H1 (cell line): ENCODE measurements around the gene TLE1. TPM values are rescaled to one million over a fixed set of nuclear protein-coding genes. Genes with fewer than 3 reads are reported as not detected.

Source experiments
- CHD2 ChIP-seq: IDR thresholded peaks from 2 replicates; pipeline ENCODE4 v1.6.1; 2012; ENCODE audit warnings: low read length, improper control_type of control experiment
- CHD7 ChIP-seq: fragments of 300-600 bp; sonication (generic); IDR thresholded peaks from 2 replicates; pipeline ENCODE4 v1.7.1; 2012; ENCODE audit warnings: low read length, moderate library complexity, mild to moderate bottlenecking, inconsistent platforms; ENCODE audit not compliant: insufficient replicate concordance
- CREB1 ChIP-seq: IDR thresholded peaks from 2 replicates; pipeline ENCODE4 v1.6.1; 2012; ENCODE audit warnings: inconsistent platforms
- EGR1 ChIP-seq: IDR thresholded peaks from 2 replicates; pipeline ENCODE4 v1.6.1; 2011; ENCODE audit warnings: low read depth, low read length, borderline replicate concordance
- EZH2 ChIP-seq: fragments of 200-600 bp; sonication (generic); IDR thresholded peaks from 2 replicates; pipeline ENCODE4 v1.7.1; 2012; ENCODE audit warnings: low read depth, mild to moderate bottlenecking, moderate library complexity, low read length, inconsistent platforms; ENCODE audit not compliant: severe bottlenecking
- HDAC6 ChIP-seq: IDR thresholded peaks from one replicate; pipeline ENCODE4 v1.7.1; 2012; ENCODE audit warnings: low read depth, mild to moderate bottlenecking, inconsistent platforms, low read length, moderate library complexity
- KDM5A ChIP-seq: fragments of 200-600 bp; IDR thresholded peaks from 2 replicates; pipeline ENCODE4 v1.7.1; 2012; ENCODE audit warnings: mild to moderate bottlenecking, low read length, inconsistent platforms, mixed read lengths
- NRF1 ChIP-seq: IDR thresholded peaks from 2 replicates; pipeline ENCODE4 v1.6.1; 2011; ENCODE audit warnings: mild to moderate bottlenecking, low read depth, low read length, improper control_type of control experiment
- SIRT6 ChIP-seq: IDR thresholded peaks from one replicate; pipeline ENCODE4 v1.7.1; 2012; ENCODE audit warnings: low read length, inconsistent platforms
- SP4 ChIP-seq: IDR thresholded peaks from 2 replicates; pipeline ENCODE4 v1.6.1; 2012; ENCODE audit warnings: low read length, inconsistent platforms
- SRF ChIP-seq: IDR thresholded peaks from 2 replicates; pipeline ENCODE4 v1.6.1; 2011; ENCODE audit warnings: mild to moderate bottlenecking, low read depth, low read length, moderate library complexity
- TEAD4 ChIP-seq: IDR thresholded peaks from 2 replicates; pipeline ENCODE4 v1.6.1; 2012; ENCODE audit warnings: low read depth, low read length, inconsistent platforms, mixed read lengths
- polyA plus RNA-seq, 7 experiments: library from polyadenylated mRNA; depleted of rRNA in 3 of 7; stranded (reverse) in 5 of 7; unstranded in 2 of 7; fragments of >200 nt in 5 of 7; fragments of 200-250 nt in 2 of 7; gene quantifications; 1 replicate in 5 of 7; 2 replicates in 1 of 7; 4 replicates in 1 of 7; pipeline versions ENCODE4 v1.2.1 to v1.2.3, GENCODE V29; 2011 to 2013; ENCODE audit warnings: missing spikeins in 2 of 7, mixed read lengths in 2 of 7
- total RNA-seq: library from RNA; stranded (reverse); fragmentation: NEBNext Ultra II Directional; extraction: Animal tissue kit (Norgen Biotek cat#: 25700); gene quantifications from 2 replicates; pipeline ENCODE4 v1.2.1, GENCODE V29; 2021

The TLE1 gene
- total and polyA plus RNA-seq, 2 of the 8 experiments (the other 6 are each of a cell fraction or from before 2014, with no cell fraction given): 81.8 to 91.6 TPM

DNA sequence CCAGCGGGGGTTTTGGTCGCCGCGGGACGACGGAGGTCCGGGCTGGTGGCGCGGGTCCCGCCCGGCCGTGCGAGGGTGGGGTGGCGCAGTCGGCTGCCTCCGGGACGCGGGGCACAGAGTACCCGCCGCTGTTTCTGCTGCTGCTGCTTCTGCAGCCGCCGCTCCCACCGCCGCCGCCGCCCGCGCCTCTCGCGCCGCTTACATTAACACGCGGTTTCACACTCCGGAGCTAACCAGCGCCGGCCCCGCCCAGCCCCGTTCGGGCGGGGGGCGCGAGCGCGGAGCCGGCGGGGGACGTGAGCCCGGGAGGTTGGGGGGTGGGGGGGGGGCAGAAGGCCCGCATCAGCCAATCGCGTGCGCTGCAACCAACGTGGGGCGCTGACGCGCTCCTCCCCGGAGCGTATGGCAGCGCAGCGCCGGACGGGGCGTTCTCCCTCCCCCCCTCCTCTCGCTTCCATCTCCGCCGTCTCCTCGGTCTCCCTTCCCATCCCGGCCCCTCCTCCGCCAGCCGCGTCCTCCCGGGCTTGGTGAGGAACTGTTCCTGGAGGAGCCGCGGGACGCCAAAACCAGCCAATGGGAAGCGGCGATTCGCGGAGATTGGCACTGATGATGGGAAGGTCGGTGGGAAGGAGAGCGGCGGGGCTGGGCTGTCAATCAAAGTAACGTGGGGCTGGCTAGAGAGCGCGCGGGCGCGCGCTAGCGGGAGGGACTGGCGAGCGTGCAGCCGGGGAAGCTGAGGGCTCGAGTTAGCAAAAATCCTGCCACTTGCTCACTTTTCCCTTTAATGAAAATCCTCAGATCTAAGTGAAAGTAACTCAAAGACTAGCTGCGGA is at the start of gene TLE1 (continued):
- TF ChIP-seq SRF (no peak), HDAC6 (no peak), KDM5A (no peak), CHD7 (no peak), CHD2 (peak; percentile 76; the same call in 1 of the 2 replicates), SP4 (no peak), NRF1 (no peak), CREB1 (peak; percentile 90), EGR1 (no peak), EZH2 (no peak), TEAD4 (no peak), SIRT6 (no peak)
